T-helper 2 cell treated with Interferon-gamma antibody and Interleukin-4, amounts not matched to agents 5 μg/mL and 100 μg/mL, for 36 hours (primary cell): ENCODE results near the gene ZNF766.
"Not testable (repeated sequence)": the region's sequence is repeated elsewhere in the genome, so short reads cannot be mapped to it uniquely, and the experiment has no call there.

Source experiments
- DNase-seq: peaks from one replicate; pipeline ENCODE4 v3.0.0; 2021; ENCODE audit warnings: low spot score
- H3K27ac Mint-ChIP-seq: one replicate; pipeline ENCODE4 v1.8.0; 2021; ENCODE audit warnings: mild to moderate bottlenecking, mixed read lengths
- H3K27me3 Mint-ChIP-seq: one replicate; pipeline ENCODE4 v1.8.0; 2021; ENCODE audit warnings: low read depth, mixed read lengths
- H3K36me3 Mint-ChIP-seq: one replicate; pipeline ENCODE4 v1.8.0; 2021; ENCODE audit warnings: low read depth, mixed read lengths
- H3K4me1 Mint-ChIP-seq: one replicate; pipeline ENCODE4 v1.8.0; 2021; ENCODE audit warnings: low read depth, mixed read lengths
- H3K4me3 Mint-ChIP-seq: one replicate; pipeline ENCODE4 v1.8.0; 2022; ENCODE audit warnings: mild to moderate bottlenecking, moderate library complexity, mixed read lengths
- H3K9me3 Mint-ChIP-seq: one replicate; pipeline ENCODE4 v1.8.0; 2021; ENCODE audit warnings: mixed read lengths

ZNF766 gene

DNA sequence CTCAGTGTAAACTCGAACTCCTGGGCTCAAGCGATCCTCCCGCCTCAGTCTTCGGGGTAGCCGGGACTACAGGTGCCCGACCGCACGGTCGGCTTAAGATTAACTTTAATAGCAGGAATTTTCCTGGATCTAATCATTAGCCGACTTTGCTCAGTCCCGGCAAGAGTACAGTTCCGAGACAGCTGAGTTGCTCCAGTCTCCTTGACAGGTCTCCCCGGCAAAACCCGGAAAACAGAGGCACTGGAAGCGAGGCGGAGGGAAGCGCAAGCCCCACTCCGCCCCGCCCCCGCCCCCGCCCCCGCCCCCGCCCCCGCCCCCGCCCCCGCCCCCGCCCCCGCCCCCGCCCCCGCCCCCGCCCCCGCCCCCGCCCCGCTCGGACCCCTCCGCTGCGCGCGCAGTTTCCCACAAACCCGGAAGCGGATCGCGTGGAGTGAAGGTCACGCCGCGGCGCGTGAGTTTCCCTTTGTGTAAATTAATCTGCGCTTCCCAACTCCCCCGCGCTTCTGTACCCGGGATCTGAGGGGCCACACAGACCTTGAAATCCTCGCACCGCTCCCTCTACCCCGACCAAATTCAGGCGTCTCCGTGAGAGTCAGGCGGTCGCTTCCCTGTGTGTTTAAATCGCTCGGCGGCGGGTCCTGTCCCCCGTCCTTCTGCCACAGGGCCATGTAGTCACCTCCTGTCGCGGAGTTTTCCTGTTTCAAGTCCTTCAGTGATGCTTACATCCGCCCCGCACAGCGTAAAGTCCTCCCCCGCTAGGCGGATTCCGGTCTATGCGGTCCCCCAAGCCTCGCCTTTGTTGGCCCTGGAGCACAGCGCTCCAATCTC is 27.6 kb downstream of the ZNF766 start, which contains the start of gene ZNF480:
Gene ZNF480 (plus strand): TSS at position 397 of the 828 bp plus-strand sequence. CDS start 3,244 bp downstream, outside the sequence.
- DNase-seq = peak; percentile 51
- Mint-ChIP-seq H3K27me3 (peaks cover 3% of the 10 kb centered on the region), H3K9me3 (peaks cover 56% of the 10 kb centered on the region), H3K4me3 (peak within 1 kb of the TSS; percentile 95), H3K27ac (peak within 1 kb of the TSS; percentile 98), H3K4me1 (peaks cover 15% of the 10 kb centered on the region), H3K36me3 (peaks cover 70% of the 10 kb centered on the region)

DNA sequence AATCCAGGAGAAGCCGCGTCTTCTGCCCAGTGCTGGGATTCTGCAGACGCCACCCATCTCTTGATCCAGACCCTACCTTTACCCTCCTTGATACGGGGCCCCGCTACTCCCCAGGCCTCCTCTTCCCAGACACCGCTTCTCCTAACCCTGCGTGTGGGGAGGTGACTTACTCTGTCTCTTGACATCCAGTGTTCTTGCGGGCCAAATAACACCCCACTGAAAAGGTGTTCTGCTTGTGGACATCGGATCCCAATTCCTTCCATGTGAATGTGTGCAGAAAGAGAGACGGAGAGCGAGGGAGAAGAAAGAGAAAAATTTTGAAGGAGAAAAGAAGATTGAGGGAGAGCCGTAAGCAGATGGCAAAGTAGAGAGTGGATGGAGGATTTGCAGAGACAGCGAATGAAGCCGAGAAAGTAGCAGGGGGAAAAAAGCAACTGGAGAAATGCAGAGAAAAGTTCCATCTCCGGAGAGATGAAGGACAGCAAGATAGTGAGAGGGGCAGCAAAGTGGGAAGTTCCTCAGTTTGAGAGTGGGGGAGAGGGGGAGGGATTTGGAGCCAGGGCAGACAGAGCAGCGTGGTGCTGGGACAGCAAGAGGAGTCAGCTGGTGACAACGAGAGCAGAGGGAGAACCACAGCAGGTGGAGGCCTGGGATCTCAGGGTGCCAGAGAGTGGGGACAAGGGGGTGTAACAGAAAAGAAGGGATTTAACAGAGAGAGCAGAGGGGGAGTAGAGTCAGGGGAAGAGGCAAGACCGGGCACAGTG is 28.4 kb downstream of the ZNF766 start:
- Mint-ChIP-seq H3K4me1 (peaks cover 15% of the 10 kb centered on the region), H3K4me3 (peak overlapping the region; percentile 95), H3K27me3 (peaks cover 3% of the 10 kb centered on the region), H3K36me3 (peaks cover 72% of the 10 kb centered on the region), H3K9me3 (peaks cover 54% of the 10 kb centered on the region), H3K27ac (peak overlapping the region; percentile 98)
- DNase-seq = no peak

DNA sequence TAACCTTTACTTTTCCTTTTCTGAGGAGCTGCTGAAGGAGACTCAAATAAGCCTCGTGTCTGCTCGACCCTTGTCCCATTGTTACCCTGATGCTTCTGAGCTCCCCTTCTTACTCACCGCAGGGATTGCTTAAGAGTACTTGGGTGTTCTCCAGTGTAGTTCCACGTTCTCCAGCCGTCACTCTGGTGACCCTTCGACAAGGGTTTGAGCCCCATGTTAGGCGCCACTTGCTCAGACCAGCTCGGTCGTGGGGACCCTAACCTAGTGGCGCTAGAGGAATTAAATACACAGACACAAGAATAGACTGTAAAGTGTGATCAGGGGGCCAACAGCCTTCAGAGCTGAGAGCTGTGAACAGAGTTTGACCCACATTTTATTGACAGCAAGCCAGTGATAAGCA is 37.9 kb downstream of the ZNF766 start:
- no peak for DNase-seq

DNA sequence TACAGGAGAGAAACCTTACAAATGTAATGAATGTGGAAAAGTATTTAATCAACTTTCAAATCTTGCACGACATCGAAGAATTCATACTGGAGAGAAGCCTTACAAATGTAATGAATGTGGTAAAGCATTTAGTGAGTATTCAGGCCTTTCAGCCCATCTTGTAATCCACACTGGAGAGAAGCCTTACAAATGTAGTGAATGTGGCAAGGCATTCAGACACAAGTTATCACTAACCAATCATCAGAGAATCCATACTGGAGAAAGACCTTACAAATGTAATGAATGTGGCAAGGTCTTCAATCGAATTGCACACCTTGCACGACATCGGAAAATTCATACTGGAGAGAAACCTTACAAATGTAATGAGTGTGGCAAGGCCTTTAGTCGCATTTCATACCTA is 53.0 kb downstream of the ZNF766 start:
- peaks cover 87% of the 10 kb centered on the region for H3K9me3 Mint-ChIP-seq
- H3K4me3 Mint-ChIP-seq = no peak overlapping the region
- peaks cover 60% of the 10 kb centered on the region for H3K36me3 Mint-ChIP-seq
- no peak for DNase-seq
- no peaks in the 10 kb centered on the region for H3K4me1 Mint-ChIP-seq
- no peaks in the 10 kb centered on the region for H3K27me3 Mint-ChIP-seq
- H3K27ac Mint-ChIP-seq = no peak overlapping the region

More for the DNA sequence above, 37.9 kb downstream of the ZNF766 start:
- Mint-ChIP-seq H3K9me3 (peaks cover 69% of the 10 kb centered on the region), H3K36me3 (peaks cover 84% of the 10 kb centered on the region), H3K4me3 (no peak overlapping the region), H3K27me3 (no peaks in the 10 kb centered on the region), H3K4me1 (no peaks in the 10 kb centered on the region), H3K27ac (no peak overlapping the region)

DNA sequence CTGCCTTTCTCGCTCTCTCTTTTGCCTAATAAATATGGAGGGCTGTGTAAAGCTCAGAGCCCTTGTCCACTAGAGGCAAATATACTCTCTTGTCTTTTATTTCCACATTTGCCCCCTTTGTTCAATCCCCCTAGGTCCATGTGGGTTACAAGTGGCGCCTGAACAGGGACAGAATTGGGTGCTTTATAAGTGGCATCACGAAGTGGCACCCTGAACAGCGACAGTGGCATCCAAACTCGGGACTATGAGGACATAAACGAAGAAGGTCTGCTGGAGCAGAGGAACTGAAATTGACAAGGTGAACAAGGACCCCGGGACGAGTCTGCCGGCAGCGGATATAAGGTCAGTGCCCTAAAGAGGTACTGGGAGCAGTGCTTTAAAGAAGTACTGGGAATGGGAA is 62.4 kb downstream of the ZNF766 start:
- H3K9me3 Mint-ChIP-seq = peaks cover 56% of the 10 kb centered on the region
- peaks cover 5% of the 10 kb centered on the region for H3K4me1 Mint-ChIP-seq
- no peak overlapping the region for H3K27ac Mint-ChIP-seq
- H3K36me3 Mint-ChIP-seq = peaks cover 13% of the 10 kb centered on the region
- DNase-seq = no peak
- no peaks in the 10 kb centered on the region for H3K27me3 Mint-ChIP-seq
- no peak overlapping the region for H3K4me3 Mint-ChIP-seq

DNA sequence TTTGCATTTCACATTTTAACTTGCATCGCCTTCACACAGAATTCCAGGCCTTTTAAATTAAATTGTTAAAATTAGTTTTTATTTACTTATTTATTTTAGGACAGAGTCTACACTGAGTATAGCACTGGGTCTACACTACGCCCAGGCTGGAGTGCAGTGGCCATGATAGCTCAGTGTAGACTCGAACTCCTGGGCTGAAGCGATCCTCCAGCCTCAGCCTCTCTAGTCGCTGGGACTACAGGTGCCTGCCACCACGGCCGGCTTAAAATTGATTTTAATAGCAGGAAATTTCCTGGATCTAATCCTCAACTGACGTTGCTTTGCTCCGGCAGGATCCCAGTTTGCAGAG is 66.4 kb downstream of the ZNF766 start:
- Mint-ChIP-seq H3K4me3 (peak overlapping the region; percentile 91), H3K27ac (peak overlapping the region; percentile 94), H3K4me1 (peaks cover 12% of the 10 kb centered on the region), H3K36me3 (peaks cover 20% of the 10 kb centered on the region), H3K27me3 (no peaks in the 10 kb centered on the region), H3K9me3 (peaks cover 63% of the 10 kb centered on the region)
- DNase-seq = no peak

DNA sequence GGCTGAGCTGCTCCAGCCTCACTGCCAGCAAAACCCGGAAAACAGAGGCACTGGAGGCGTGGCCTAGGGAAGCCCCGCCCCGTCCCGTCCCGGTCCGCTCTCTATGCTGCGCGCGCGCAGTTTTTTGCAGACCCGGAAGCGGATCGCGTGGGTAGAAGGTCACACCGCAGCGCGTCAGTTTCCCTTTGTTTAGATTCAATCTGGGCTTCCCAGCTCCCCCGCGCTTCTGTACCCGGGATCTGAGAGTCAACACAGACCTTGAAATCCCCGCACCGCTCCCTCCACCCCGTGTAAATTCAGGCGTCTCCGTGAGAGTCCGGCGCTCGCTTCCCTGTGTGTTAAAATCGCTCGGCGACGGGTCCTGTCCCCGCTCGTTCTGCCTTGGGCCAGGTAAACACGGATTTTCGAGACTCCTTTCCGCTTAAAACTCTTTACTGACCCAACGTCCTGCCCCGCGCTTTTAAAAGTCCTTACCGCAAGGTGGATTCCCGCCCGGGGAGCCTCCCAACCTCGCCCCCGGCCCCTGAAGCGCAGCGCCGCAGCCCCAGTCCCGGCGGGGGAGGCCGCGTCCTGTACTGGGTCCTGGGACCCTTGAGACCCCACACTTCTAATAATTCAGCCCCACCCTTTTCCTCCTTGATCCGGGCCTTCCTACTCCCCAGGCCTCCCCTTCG is 66.9 kb downstream of the ZNF766 start, which contains the start of gene ZNF610:
Gene ZNF610 (plus strand): TSS at position 127 of the 674 bp plus-strand sequence. CDS start 12,930 bp downstream, outside the sequence.
- Mint-ChIP-seq H3K9me3 (peaks cover 63% of the 10 kb centered on the region), H3K4me1 (peaks cover 12% of the 10 kb centered on the region), H3K27me3 (no peaks in the 10 kb centered on the region), H3K4me3 (peak within 1 kb of the TSS; percentile 91), H3K36me3 (peaks cover 18% of the 10 kb centered on the region), H3K27ac (peak within 1 kb of the TSS; percentile 94)
- DNase-seq = peak; percentile 85

DNA sequence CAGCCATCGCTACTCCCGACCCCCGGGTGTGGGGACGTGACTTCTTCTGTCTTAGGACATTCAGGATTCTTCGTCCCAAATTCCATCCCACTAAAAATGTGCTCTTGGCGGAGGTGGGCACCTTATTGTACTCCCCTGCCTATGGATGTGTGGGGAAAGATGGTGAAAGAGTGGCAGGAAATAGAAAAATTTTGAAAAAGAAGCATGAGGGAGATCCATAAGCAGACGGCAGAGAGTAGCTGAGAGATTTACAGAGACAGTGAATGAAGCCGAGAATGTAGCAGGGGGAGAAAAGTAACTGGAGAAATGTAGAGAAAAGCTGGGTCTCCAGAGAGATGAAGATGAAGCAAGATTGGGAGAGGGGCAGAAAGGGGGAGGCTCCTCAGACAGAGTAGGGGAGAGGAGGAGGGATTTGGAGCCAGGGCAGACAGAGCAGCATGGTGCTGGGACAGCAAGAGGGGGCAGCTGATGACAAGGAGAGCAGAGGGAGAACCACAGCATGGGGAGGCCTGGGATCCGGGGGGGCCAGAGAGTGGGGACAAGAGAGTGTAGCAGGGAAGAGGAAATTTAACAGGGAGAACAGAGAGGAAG is 67.5 kb downstream of the ZNF766 start:
- H3K9me3 Mint-ChIP-seq = peaks cover 59% of the 10 kb centered on the region
- H3K36me3 Mint-ChIP-seq = peaks cover 15% of the 10 kb centered on the region
- no peaks in the 10 kb centered on the region for H3K27me3 Mint-ChIP-seq
- H3K4me3 Mint-ChIP-seq = peak overlapping the region; percentile 91
- no peak for DNase-seq
- peak overlapping the region; percentile 94 for H3K27ac Mint-ChIP-seq
- H3K4me1 Mint-ChIP-seq = peaks cover 12% of the 10 kb centered on the region

DNA sequence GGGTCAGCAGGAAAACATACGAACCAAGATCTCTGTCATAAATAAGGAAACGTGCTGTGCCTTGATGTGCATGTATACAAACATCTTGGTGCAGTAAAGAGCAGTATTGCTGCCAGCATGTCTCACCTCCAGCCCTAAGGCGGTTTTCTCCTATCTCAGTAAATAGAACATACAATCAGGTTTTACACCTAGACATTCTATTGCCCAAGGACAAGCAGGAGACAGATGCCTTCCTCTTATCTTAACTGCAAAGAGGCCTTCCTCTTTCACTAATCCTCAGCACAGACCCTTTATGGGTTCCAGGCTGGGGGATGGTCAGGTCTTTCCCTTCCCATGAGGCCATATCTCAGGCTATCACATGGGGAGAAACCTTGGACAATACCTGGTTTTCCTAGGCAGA is 69.6 kb downstream of the ZNF766 start:
- not testable (repeated sequence) for DNase-seq, H3K27me3 Mint-ChIP-seq, H3K4me3 Mint-ChIP-seq, H3K27ac Mint-ChIP-seq
- Mint-ChIP-seq H3K9me3 (peaks cover 59% of the 10 kb centered on the region), H3K4me1 (peaks cover 12% of the 10 kb centered on the region), H3K36me3 (peaks cover 15% of the 10 kb centered on the region)

DNA sequence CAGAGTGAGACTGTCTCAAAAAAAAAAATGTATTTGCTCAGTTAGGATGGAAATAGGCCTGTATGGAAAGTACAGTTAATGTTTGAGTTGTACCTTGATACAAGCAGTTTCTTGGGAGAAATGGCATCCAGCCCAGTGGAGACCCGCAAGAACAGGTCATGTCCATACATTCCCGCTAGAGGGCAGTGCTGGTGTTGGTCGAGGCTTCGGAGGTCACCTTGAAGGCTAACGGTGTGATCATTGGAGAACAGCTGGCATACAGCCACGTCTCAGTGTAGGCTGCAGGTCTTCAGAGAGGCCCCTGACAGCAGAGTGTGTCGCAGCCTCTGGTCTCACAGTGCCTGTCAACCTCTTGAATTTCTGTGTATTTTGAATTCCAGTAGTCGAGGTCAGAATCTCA is 74.2 kb downstream of the ZNF766 start:
- DNase-seq = peak; percentile 24
- Mint-ChIP-seq H3K36me3 (peaks cover 2% of the 10 kb centered on the region), H3K9me3 (peaks cover 58% of the 10 kb centered on the region), H3K27me3 (no peaks in the 10 kb centered on the region), H3K4me3 (no peak overlapping the region), H3K4me1 (no peaks in the 10 kb centered on the region), H3K27ac (no peak overlapping the region)

DNA sequence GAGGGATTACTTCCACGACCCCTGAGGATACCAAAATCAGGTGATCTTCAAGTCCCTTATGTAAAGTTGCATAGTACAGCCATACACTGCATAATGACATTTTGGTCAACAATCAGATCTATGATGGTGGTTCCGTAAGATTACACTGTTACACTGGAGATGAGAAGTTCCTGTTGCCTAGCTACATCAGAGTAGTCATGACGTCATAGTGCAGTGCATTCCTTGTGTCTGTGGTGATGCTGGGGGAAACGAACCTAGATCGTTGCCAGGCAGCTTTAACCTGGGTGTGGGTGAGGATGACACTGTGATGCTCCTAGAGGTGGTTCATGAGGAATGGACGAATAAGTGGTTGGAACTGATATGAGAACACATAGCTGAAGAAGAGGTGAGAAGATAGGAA is 75.8 kb downstream of the ZNF766 start:
- no peaks in the 10 kb centered on the region for H3K27me3 Mint-ChIP-seq
- H3K4me3 Mint-ChIP-seq = no peak overlapping the region
- H3K9me3 Mint-ChIP-seq = peaks cover 53% of the 10 kb centered on the region
- DNase-seq = no peak
- no peaks in the 10 kb centered on the region for H3K4me1 Mint-ChIP-seq
- H3K36me3 Mint-ChIP-seq = peaks cover 5% of the 10 kb centered on the region
- H3K27ac Mint-ChIP-seq = no peak overlapping the region
